Prostate gland (tissue), 2 donors: ENCODE data around the gene TMC4.

Experiments used
- CTCF ChIP-seq, 4 experiments: fragments of 200-600 bp in 2 of 4; fragments of 450-650 bp in 2 of 4; sonication (generic) in 2 of 4; IDR thresholded peaks; 1 replicate in 3 of 4; 2 replicates in 1 of 4; pipeline ENCODE4 v1.5.1; 2016 to 2019; ENCODE audit warnings: antibody characterized with exemption in 4 of 4, mild to moderate bottlenecking in 2 of 4, moderate library complexity in 2 of 4
- POLR2A ChIP-seq: fragments of 450-650 bp; IDR thresholded peaks from one replicate; pipeline ENCODE4 v1.6.1; 2016; ENCODE audit warnings: antibody characterized with exemption, mild to moderate bottlenecking

GRCh38 chr19:54154603-54155345 lies 18.2 kb downstream of the TMC4 start:
- TF ChIP-seq CTCF (IDR thresholded peaks at IDR 0.05) = no peak
- no peak for TF ChIP-seq POLR2A
